OCI-LY7 (cell line): ENCODE results near the gene COL4A2. TPM values are rescaled to one million over a fixed set of nuclear protein-coding genes. Genes with fewer than 3 reads are reported as not detected.

ENCODE experiments used
- BruUV-seq: library from RNA; stranded (reverse); fragments of 400-500 nt; replicated peaks from 2 replicates; lab custom pipeline; 2021; lab: Mats Ljungman, UMichigan
- CTCF ChIA-PET: fragments of 300-600 bp; sonication (Branson Sonifier 250); formaldehyde crosslinking; loops from one replicate; lab custom pipeline; 2022; ENCODE audit warnings: antibody characterized with exemption; ENCODE audit not compliant: unreplicated experiment; lab: Charles Lee
- POLR2A ChIA-PET: fragments of 300-600 bp; sonication (Branson Sonifier 250); formaldehyde crosslinking; loops from one replicate; lab custom pipeline; 2022; ENCODE audit warnings: antibody characterized with exemption; lab: Charles Lee
- DNase-seq: peaks from one replicate; pipeline ENCODE4 v3.0.0-alpha.2; 2015; ENCODE audit warnings: low spot score
- H2AFZ ChIP-seq: fragments of 200-600 bp; sonication (generic), shearing (Covaris generic); 2 replicates; pipeline ENCODE4 v1.6.1; 2014; ENCODE audit warnings: mild to moderate bottlenecking, antibody characterized with exemption, low read length, moderate library complexity
- H3K27ac ChIP-seq: fragments of 200-600 bp; sonication (generic); 2 replicates; pipeline ENCODE4 v1.5.1; 2014; ENCODE audit warnings: mixed run types, low read depth, mild to moderate bottlenecking, moderate library complexity, low read length, inconsistent platforms; ENCODE audit not compliant: poor library complexity, severe bottlenecking
- H3K36me3 ChIP-seq: fragments of 200-600 bp; sonication (generic); 2 replicates; pipeline ENCODE4 v1.6.1; 2014; ENCODE audit warnings: mild to moderate bottlenecking, antibody characterized with exemption, low read length, moderate library complexity, mixed read lengths; ENCODE audit not compliant: insufficient read depth
- H3K4me1 ChIP-seq: fragments of 200-600 bp; sonication (generic); 2 replicates; pipeline ENCODE4 v1.5.1; 2014; ENCODE audit warnings: mild to moderate bottlenecking, low read length; ENCODE audit not compliant: insufficient read depth, poor library complexity, severe bottlenecking
- H3K4me2 ChIP-seq: fragments of 200-600 bp; sonication (generic); 2 replicates; pipeline ENCODE4 v1.6.1; 2014; ENCODE audit warnings: mild to moderate bottlenecking, low read length
- H3K4me3 ChIP-seq: fragments of 200-600 bp; sonication (generic); 2 replicates; pipeline ENCODE4 v1.5.1; 2014; ENCODE audit warnings: mild to moderate bottlenecking, low read depth, low read length; ENCODE audit not compliant: poor library complexity, severe bottlenecking
- H3K79me2 ChIP-seq: fragments of 200-600 bp; sonication (generic); 2 replicates; pipeline ENCODE4 v1.6.1; 2016; ENCODE audit warnings: low read depth, mild to moderate bottlenecking, low read length, moderate library complexity, mixed read lengths; ENCODE audit not compliant: insufficient read depth
- H3K9me2 ChIP-seq: fragments of 200-600 bp; sonication (generic); 2 replicates; pipeline ENCODE4 v1.6.1; 2016; ENCODE audit warnings: mild to moderate bottlenecking, low read length, mixed read lengths; ENCODE audit not compliant: insufficient read depth
- H3K9me3 ChIP-seq: fragments of 200-600 bp; sonication (generic); 2 replicates; pipeline ENCODE4 v1.6.1; 2014; ENCODE audit warnings: mild to moderate bottlenecking, mixed run types, low read length, mixed read lengths
- H4K20me1 ChIP-seq: fragments of 200-600 bp; sonication (generic); 2 replicates; pipeline ENCODE4 v1.6.1; 2014; ENCODE audit warnings: mild to moderate bottlenecking, antibody characterized with exemption, low read length, moderate library complexity, mixed read lengths; ENCODE audit not compliant: insufficient read depth
- CTCF ChIP-seq: fragments of 200-600 bp; sonication (generic); conservative IDR thresholded peaks from 2 replicates; pipeline ENCODE4 v1.5.1; 2014; ENCODE audit warnings: mild to moderate bottlenecking, antibody characterized with exemption, low read length, moderate library complexity, mixed read lengths
- EZH2phosphoT487 ChIP-seq: fragments of 200-600 bp; sonication (generic); IDR thresholded peaks from 2 replicates; pipeline ENCODE4 v1.6.1; 2018; ENCODE audit warnings: low read depth, borderline replicate concordance, mild to moderate bottlenecking, mixed run types, antibody characterized with exemption, low read length, moderate library complexity, mixed read lengths
- intact Hi-C: fragments of 100-400 bp; cut with micrococcal nuclease; formaldehyde crosslinking; loops from one replicate; pipeline ENCODE4 v1.10.0; 2022; ENCODE audit not compliant: unreplicated experiment
- total RNA-seq, 2 experiments: library from RNA; depleted of rRNA in 1 of 2; stranded (reverse); fragments of >200 nt in 1 of 2; shearing (Covaris generic) in 1 of 2; gene quantifications; 2 replicates each; pipeline ENCODE4 v1.2.3, GENCODE V29; 2014 to 2022

Gene COL4A2
- total RNA-seq, 2 experiments from 2014 or later: 0.34 TPM; not detected in 1

- TF ChIP-seq CTCF: no peak
- TF ChIP-seq EZH2phosphoT487: no peak
- intact Hi-C loops: no loop called here
- Histone ChIP-seq H4K20me1 (no peaks in the 10 kb centered on the region), H3K27ac (no peak overlapping the region), H3K36me3 (no peaks in the 10 kb centered on the region), H2AFZ (no peak overlapping the region), H3K4me1 (no peaks in the 10 kb centered on the region), H3K4me3 (no peak overlapping the region), H3K9me2 (no peaks in the 10 kb centered on the region), H3K4me2 (no peak overlapping the region), H3K9me3 (no peaks in the 10 kb centered on the region), H3K79me2 (no peaks in the 10 kb centered on the region)
- BruUV-seq: no TSS peak
- DNase-seq: no peak
- CTCF ChIA-PET: no interaction called here
- POLR2A ChIA-PET: no interaction called here
Observed at GRCh38 chr13:110415669-110416068, 108.6 kb downstream of the COL4A2 start.

GRCh38 chr13:110416131-110417025 is 109.3 kb downstream of the COL4A2 start:
- BruUV-seq: no TSS peak
- intact Hi-C loops: no loop called here
- Histone ChIP-seq H2AFZ (no peak overlapping the region), H3K4me2 (no peak overlapping the region), H3K4me1 (no peaks in the 10 kb centered on the region), H3K4me3 (no peak overlapping the region), H3K79me2 (no peaks in the 10 kb centered on the region), H4K20me1 (no peaks in the 10 kb centered on the region), H3K9me3 (no peaks in the 10 kb centered on the region), H3K36me3 (no peaks in the 10 kb centered on the region), H3K9me2 (no peaks in the 10 kb centered on the region), H3K27ac (no peak overlapping the region)
- POLR2A ChIA-PET: no interaction called here
- CTCF ChIA-PET: no interaction called here
- TF ChIP-seq EZH2phosphoT487 (no peak), CTCF (no peak)
- DNase-seq: no peak

- Histone ChIP-seq H3K9me3 (no peaks in the 10 kb centered on the region), H4K20me1 (no peaks in the 10 kb centered on the region), H3K4me3 (no peak overlapping the region), H3K4me1 (no peaks in the 10 kb centered on the region), H3K4me2 (no peak overlapping the region), H3K9me2 (no peaks in the 10 kb centered on the region), H3K27ac (no peak overlapping the region), H3K79me2 (no peaks in the 10 kb centered on the region), H2AFZ (no peak overlapping the region), H3K36me3 (no peaks in the 10 kb centered on the region)
- CTCF ChIA-PET: no interaction called here
- BruUV-seq: no TSS peak
- TF ChIP-seq EZH2phosphoT487 (no peak), CTCF (no peak)
- DNase-seq: no peak
- POLR2A ChIA-PET: no interaction called here
- intact Hi-C loops: no loop called here
Observed at GRCh38 chr13:110418944-110419343, 111.9 kb downstream of the COL4A2 start.
